HG02759 (cell line): ENCODE results near the gene C9orf78.
A peak's percentile ranks its signal among the peaks of the same experiment; 100 is the strongest.

Experiments
- ATAC-seq: cut with Tn5 transposase; IDR thresholded peaks from one replicate; pipeline ENCODE4 v1.9.1; 2021; ENCODE audit warnings: mild to moderate bottlenecking, moderate library complexity; ENCODE audit not compliant: unreplicated experiment

Gene C9orf78

DNA sequence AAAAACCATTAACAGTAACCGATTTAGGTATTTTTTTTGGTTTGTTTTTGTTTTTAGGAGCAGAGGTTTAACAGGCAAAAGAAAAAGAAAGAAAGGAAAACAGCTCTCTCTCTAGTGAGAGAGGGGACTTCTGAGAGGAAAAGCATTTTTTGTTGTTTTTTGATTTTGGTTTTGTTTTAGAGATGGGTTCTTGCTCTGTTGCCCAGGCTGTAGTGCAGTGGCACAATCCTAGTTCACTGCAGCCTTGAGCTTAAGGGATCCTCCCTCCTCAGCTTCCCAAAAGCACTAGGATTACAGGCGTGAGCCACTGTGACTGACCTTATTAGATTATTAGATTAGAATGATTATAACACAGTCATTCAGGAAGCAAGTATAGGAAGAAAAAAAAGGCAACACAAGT lies 10.3 kb upstream of the C9orf78 start:
- ATAC-seq, result no peak

DNA sequence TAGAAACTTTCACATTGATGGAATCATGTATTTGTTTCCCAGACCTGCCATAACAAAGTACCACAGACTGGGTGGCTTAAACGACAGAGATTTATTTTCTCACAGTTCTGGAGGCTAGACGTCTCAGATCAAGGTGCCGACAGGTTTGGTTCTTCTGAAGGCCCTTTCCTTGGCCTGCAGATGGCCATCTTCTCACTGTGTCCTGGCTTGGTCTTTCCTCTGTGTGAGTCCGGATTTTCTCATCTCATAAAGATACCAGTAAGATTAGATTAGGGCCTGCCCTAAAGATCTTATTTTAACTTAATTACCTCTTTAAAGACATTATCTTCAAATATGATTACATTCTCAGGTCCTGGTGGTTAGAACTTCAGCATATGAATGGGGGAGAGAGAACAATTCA lies 6.0 kb upstream of the C9orf78 start:
- no peak for ATAC-seq

DNA sequence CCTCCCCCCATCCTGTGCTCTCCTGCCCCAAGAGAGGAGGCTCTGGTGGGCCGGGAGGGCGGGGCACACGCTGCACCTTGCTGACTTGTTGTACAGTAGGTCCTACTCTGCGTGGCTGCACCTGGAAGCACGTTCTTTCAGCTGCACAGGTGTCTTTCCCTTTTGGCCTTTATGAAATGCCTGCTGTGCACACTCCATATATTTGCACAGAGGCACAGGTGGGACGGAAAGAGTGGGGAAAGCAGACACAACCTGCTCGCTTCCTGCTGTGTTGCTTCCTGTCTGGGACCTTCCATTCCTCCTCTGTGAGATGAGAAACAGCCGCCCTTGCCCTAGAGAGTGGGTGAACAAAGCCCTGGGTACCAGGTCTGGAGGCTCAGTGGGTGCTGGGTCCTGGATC lies 5.0 kb upstream of the C9orf78 start:
- ATAC-seq, result no peak

DNA sequence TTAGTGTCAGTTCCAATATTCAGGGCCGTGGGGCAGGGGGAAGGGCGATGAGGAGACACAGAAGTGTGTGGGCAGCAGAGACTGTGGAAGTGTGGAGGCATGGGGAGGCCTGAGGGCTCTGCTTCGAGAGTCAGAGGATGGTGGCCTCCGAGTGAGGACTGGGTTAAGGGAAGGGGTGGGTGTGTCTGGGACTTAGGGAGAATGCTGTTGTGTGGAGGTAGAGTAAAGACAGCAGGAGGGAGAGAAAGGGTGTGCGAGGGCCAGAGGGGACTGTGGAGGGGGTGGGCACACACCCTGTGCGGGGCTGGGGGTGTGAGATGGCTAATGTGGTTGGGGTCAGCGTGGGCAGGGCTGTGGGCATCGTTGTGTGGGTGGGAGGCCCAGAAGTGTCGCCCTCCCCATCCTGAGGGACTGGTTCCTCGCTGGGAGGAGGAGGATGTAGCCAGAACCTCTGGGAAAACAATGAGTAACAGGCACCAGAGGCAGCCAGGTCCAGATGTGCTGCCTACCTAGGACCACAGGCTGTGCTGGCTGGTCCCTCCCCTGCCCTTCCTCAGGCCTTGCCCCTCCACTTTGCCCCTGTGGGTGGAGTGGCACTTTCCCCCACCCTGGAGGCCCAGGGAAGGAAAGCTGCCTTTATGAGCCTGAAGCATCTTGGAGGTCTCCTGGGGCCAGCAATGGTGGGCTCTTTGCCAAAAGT lies 4.4 kb upstream of the C9orf78 start:
- ATAC-seq, result no peak

DNA sequence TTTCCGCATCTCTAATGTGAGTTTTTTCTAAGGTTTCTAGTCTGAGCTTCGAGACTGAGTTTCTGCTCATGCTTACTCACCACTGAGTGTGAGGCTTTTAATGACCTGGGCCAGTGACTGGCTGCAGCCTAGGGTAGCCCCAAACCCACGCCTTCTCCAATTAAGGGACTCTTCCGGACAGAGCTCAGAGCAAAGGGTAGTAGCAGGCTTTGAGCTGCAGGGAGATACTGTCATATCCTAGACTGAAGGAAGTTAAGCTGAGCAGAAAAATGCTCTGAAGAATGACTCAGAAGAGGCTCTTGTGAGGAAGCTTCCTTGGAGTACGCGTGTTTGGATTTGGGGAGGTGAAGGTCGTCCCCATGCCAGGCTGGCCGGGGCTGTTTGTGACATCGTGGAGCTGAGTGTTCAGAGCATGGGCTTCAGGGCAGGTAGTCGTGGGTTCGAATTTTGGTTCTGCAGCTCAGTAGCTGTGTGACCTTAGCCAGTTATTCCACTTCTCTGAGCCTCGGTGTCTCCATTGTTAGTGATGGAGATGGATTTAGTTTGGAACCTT lies 3.7 kb upstream of the C9orf78 start:
- ATAC-seq, result no peak

DNA sequence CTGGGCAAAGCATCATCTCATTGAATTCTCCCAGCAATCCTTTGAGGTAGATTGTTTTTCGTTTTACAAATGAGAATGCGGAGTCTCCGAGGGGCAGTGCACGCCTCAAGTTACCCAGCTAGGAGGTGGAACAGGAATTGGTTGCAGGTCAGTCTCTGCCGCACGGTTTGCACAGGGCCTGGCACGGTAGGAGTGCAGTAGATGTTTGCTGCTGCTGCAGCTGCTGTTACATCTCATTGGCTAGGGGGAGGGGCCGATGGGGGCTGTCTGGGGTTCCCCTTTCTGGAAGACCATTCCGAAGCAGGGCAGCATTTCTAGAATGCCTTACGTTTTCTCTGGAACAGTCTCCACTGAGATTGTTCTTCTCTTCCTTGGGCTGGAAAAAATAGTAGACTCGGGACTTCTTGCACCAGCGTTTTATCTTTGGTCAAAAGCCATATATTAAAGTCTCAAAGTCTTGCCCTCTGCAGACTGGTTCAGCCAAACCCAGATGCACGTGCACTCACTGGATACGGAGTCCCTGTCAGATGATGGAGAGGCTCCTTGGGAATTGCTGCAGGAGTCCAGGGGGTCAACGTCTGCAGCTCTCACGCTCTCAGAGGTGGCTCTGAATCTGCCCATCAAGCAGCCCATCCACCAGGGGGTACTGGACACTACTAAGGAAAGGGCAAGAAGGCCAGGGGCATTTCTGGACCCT lies 1.4 kb upstream of the C9orf78 start:
- ATAC-seq, result no peak

DNA sequence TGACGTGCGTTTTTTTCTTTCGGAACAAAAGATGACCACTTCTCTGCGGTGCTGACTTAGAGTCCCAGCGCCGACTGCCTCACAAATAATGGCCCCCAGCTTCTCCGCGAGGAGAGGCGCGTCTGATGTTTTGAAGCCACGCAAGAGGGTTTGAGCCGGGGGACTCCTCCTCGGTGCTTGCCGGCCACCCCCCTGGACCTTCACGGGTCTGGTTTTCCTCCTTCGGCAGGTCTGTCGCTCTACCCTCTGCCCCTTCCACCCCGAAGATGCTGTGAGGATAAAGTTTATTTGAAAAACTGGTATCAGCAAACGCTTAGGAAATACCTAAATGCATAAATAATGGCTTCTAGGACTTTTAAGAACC lies 767 bp upstream of the C9orf78 start:
- ATAC-seq, result no peak

DNA sequence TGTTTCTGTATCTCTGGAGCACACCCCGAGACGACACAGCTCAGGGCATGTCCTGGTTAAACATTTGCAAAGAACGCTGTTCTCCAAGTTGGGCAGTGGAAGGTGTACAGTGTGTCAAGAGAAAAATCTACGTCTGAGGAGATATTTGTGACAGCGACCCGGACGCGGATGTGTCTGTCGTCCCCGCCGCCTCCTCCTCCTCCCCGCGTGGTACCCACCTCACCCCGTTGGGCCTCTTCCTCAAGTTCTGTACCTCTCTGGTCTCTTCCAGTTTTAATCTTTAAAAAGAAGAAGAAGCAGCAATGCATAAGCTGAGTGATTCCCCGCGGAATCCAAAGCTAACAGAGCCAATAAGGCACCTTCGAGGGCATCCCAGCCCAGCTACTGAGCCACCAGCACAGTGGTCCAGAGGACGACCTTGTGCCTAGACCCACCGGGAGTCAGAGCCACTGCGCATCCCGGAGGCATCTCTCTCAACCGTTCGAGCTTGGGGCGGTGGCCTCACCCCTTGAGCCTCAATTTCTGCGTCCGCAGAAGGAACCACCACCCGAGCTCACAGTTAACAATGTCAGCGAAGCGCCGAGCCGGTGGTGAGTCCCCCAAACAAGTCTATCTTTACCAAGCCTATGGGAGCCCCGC lies 467 bp downstream of the C9orf78 start:
- ATAC-seq, result peak; percentile 20

DNA sequence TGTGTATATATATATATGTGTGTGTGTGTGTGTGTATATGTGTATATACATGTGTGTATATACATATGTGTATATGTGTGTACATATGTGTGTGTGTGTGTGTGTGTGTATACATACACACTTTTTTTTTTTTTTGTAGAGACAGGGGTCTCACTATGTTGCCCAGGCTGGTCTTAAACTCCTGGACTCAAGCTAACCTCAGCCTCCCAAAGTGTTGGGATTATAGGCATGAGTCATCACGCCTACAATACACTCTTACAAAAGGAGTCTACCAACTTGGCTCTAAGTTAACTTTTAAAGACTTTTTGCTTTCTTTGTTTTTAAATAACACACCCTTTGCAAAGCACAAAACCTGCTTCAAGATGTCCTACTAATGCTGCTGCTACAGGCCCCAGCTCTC lies 2.1 kb downstream of the C9orf78 start:
- ATAC-seq, result no peak

DNA sequence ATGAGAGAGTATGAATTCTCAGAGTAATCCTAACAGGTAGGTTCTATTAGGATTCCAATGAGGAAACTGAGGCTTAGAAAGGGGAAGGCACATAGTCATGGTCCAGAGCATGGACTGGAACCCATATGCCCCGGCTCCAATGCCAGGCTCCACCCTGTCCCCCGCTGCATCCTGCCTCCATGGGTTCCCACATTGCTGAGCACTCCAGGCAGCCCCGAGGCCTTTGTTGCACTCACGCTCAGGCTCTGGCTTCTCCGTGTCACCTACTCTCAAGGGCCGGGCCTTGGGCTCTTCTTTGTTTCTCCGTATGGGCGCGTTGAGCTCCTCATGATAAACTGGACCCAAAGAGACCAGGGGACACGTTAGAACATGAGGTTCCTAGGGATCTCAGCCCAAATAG lies 6.1 kb downstream of the C9orf78 start:
- no peak for ATAC-seq

DNA sequence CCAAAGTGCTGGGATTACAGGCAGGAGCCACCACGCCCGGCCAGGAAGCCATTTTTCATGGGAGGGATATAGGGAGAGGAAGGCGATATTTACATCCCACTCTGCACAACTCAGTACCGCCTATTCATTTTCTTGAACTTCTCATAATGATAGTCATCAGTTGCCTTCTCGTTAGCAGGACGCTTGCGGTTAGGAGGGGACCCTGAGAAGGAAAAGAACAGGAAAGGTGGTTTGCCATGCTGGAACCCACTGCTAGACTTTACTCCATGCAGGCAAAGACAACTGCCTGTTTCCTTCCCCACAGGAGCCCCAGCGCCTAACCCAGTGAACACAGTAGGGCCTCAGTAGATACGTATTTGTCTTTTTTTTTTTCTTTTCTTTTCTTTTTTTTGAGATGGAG lies 7.0 kb downstream of the C9orf78 start:
- no peak for ATAC-seq

DNA sequence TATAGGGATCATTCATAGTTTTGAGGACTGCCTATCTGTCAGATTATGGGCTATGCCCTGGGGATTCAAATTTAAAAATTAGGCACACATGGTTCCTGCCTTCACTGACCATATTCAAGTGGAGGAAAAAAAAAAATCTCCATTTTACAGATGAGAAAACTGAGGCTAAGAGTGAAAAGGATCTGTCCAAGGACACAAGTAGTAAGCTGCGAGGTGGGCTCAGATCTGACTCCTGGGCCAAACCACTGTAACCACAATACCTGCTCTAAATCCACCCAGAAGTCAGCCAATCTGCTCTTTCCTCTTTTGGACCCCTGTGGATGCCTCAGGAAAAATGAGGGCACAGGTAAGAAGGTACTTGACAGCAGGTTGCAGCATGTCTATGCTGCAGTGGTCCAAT lies 8.3 kb downstream of the C9orf78 start:
- no peak for ATAC-seq

DNA sequence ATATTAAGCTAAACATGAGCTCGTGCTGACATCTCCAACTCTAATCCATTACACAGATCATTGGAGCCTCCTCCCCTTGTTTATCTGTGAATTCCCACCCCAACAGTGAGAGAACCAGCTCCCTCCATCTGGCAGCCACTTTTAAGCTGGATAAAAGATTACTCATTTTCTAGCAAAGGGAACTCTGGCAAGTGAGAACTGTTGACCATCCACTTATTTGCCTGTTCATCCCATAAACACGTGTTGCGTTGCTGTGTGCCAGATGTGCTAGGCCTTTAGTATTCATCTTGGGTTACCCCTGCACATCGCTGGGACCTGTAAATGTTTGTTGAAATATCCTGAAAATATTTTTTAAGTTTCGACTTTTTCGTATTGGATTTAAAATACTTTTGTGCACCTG lies 8.7 kb downstream of the C9orf78 start:
- ATAC-seq, result no peak

DNA sequence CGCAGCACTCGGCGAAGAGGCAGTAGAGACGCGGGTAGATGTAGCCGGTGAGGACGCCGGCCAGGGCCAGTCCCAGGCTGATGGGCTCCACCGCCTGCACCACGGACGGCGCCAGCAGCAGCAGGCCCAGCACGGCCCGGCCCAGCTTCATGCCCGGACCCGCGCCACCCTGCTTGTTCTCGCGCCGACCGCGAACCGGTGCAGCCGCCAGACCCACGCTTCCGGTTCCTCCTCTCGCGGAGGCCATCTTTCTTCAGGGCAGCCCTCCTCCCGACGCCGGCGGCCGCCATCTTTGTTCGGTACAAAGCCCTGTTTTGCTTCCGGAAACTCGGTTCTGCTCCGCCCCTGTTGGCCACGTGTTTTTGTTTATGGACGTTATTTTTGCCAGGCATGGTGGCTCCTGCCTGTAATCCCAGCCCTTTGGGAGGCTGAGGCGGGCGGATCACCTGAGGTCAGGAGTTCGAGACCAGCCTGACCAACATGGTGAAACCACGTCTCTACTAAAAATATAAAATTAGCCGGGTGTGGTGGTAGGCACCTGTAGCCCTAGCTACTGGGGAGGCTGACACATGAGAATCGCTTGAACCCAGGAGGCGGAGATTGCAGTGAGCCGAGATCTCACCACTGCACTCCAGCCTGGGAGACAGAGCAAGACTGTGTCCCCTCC lies 11.0 kb downstream of the C9orf78 start, which contains the start of gene TOR1A:
TOR1A (minus strand) TSS at position 202 of the 667 bp plus-strand sequence; CDS start at position 151, 51 bp downstream.
- ATAC-seq, result peak; percentile 93

DNA sequence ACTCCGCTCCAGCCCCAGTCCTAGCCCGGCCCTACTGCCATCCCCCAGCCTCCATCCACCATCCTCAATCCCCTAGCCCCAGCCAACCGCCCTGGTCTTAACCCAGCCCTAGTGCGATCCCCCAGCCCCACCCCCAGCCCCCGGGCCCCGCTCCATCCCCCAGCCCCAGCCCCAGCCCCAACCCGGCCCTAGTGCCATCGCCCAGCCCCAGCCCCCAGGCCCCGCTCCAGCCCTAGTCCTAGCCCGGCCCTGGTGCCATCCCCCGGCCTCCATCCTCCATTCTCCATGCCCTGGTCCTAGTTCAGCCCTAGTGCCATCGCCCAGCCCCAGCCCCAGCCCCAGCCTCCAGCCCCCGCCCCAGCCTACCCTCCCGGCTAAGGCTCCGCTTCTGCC lies 11.5 kb downstream of the C9orf78 start:
- ATAC-seq, result no peak

DNA sequence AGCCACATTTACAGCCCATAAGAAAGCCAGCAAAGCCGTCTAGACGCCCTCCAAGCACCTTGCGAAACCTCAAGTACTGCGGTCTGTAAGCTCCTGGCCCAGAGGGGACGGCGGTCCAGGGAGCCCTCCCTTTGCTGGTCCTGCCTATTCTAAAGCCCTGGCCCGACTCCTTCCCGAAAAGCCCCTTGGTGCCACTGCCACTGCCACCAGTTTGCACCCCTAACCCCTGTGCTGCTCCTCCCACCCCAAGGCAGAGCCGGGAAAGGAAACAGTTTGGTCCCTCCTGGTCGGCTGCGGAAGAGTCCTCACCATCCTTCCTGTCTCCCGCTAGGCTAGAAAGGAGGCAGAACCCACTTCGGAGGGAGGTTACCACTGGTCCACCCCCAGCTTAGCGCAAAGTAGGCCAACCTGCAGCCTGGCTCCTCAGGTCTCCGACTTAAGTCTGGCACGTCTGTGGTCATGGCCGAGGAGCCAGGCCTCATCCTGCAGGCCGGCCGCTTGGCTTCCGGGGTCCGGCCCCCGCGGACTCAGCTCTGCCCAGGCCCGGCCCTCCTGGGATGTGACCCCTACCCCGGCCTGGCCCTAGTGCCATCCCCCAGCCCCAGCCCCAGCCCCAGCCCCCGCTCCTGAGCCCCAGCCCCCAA lies 12.1 kb downstream of the C9orf78 start:
- no peak for ATAC-seq

DNA sequence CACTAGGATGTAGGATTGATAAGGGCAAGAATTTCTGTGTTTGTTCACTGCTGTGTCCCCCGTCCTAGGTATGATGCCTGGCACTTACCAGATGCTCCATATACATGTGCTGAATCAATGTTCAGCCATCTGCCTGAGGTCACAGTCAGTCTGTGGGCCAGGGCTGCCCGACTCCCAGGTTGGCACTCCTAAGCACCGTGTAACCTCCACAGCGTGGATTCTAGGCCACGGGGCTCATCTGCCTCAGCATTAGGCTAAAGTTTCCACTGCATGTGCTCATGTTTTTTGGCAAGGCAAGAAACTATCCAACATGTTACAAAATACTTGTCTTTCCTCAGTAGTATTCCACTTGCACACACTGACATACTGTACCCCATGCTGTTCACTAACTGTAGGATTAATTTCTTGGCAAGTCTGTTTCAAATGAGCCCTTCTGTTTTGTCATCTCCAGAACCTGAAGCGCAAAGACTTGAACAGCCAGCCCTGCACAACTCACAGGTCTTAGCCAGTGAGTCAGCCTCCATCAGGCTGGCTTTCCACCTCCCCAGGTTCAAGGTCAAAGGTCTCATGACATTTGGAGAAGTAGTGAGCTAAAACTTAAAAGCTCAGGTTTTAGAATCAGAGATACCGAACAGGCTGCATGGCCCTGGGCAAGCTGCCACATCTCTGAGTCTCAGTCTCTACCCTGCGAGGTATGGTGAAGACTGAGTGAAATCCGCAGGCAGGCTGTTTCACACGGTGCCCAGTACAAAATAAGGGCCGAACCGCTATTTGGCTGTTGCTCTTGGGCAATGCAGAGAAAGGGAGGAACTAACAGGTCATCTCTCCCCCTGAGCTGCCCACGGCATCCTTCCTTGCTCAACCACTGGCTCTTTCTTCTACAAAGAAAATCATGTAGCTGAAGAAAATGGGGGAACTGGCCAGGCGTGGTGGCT lies 18.3 kb downstream of the C9orf78 start:
- ATAC-seq, result no peak

DNA sequence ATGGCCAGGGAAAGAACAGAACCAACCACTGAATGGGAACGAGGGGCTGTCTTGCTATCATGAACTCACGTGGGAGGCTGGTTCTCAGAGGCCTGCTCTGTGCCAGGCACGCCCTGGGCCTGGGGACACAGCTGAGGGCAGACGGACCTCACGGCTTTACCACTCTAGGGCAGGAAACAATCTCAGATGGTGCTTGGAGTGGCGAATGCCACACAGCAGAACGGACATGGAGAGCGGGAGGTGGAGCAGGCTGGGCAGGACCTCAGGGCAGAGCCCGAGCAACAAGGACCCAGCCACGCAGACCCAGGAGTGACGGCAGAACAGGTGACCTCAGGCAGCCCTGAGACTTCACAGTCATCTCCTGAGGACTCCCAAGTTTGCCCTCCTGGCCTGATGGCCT lies 19.8 kb downstream of the C9orf78 start:
- no peak for ATAC-seq

DNA sequence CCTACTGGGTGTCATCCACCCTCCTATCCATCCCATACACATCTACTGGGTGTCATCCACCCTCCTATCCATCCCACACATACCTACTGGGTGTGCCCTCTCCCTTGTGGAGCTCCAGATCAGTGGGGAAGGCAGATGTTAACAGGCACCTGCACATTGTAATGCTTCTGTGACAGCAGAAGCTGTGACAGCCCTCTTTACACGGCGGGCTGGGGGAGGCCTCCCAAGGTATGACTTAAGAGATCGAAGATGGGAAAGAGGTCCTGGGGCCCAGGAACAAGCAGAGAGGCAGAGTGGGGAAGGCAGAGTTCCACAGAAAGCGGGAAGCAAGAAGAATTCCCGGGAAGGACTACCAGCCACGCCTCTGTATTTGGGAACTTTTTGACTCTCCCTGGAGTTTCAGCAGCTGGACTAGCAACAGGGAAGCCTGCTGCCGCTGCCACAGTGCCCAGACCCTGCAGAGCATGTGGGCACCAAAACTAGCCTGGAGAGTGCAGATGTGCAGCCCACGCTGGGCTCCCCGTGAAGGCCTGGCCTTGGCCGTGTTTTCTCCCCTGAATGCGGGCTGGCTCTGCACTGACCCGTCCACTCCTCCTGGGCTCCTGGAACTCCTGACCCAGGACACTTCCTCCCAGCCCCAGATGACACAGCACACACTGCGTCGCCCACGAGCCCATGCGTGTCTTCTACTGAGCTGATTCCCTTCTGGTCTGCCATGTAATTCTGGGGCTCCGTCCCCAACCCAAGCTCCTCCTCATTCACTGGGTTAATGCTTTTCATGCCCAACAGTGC lies 20.4 kb downstream of the C9orf78 start:
- no peak for ATAC-seq
